ENCODE measurements around the gene CNOT8. TPM values are rescaled to one million over a fixed set of nuclear protein-coding genes. Genes with fewer than 3 reads are reported as not detected.
A peak's percentile ranks its signal among the peaks of the same experiment; 100 is the strongest.

Gene CNOT8
- total and polyA plus RNA-seq, 2 donors (not counting 3 experiments of a cell fraction or from before 2014, with no cell fraction given) = 42.6 to 53.7 TPM

DNA sequence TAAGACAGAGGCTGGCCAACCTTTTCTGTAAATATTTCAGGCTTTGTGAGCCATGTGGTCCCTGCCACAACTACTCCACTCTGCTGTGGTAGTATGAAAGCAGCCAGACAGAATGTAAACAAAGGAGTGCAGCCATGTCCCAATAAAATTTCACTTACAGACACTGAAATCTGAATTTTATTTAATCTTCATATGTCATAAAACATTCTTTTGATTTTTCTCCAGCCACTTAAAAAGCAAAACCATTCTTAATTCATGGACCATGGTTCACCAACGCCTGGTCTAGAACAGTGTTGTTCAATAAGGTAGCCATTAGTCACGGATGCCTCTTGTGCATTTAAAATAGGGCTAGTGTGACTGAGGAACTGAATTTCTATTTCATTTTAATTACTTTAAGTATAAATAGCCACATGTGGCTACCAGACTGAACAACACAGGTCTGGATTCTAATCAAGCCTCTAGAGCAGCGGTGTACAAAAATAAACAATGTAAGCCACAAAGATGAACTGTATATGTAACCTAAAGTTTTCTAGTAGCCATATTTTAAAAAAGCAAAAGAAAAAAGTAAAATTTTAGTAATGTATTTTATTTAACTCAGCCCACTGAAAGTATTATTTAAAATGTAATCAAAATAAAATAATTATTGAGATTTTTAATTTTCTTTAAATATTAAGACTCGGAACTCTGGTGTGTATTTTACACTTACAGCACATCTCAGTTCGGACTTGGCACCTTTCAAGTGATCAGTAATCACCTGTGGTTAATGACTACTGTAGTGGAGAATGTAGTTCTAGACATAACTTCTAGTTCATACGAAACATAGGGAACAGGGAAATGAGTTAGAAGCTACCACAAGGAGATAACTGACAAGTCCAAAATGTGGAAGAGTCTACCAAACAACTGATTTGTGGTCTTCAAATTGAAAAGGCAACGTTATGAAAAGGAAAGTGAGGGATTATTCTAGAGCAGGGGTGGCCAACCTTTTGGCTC, 65.3 kb downstream of the CNOT8 start:
- TF ChIP-seq JUN (IDR thresholded peaks at IDR 0.05; ENCODE audit: borderline replicate concordance, insufficient read depth, insufficient read length, low read depth) (no peak), POLR2A (IDR thresholded peaks at IDR 0.05; ENCODE audit: low read depth, low read length) (no peak), MYC (IDR thresholded peaks at IDR 0.05; ENCODE audit: low read depth, low read length) (no peak), POLR2AphosphoS5 (IDR thresholded peaks at IDR 0.05; ENCODE audit: insufficient read depth, low read depth, low read length) (no peak), EZH2 (IDR thresholded peaks at IDR 0.05; ENCODE audit: borderline replicate concordance, low read depth, low read length, severe bottlenecking) (no peak), FOS (IDR thresholded peaks at IDR 0.05; ENCODE audit: borderline replicate concordance, insufficient read depth, low read length) (no peak), GATA2 (IDR thresholded peaks at IDR 0.05; ENCODE audit: insufficient read depth, insufficient read length, low read depth, low read length) (no peak)
- TF ChIP-seq, protein P1, sequence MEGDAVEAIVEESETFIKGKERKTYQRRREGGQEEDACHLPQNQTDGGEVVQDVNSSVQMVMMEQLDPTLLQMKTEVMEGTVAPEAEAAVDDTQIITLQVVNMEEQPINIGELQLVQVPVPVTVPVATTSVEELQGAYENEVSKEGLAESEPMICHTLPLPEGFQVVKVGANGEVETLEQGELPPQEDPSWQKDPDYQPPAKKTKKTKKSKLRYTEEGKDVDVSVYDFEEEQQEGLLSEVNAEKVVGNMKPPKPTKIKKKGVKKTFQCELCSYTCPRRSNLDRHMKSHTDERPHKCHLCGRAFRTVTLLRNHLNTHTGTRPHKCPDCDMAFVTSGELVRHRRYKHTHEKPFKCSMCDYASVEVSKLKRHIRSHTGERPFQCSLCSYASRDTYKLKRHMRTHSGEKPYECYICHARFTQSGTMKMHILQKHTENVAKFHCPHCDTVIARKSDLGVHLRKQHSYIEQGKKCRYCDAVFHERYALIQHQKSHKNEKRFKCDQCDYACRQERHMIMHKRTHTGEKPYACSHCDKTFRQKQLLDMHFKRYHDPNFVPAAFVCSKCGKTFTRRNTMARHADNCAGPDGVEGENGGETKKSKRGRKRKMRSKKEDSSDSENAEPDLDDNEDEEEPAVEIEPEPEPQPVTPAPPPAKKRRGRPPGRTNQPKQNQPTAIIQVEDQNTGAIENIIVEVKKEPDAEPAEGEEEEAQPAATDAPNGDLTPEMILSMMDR (IDR thresholded peaks at IDR 0.05; ENCODE audit: extremely low read depth in 1 of 2, insufficient read depth in 1 of 2, low read depth in 1 of 2, low read length in 2 of 2) = no peak
- TF ChIP-seq, protein P2, sequence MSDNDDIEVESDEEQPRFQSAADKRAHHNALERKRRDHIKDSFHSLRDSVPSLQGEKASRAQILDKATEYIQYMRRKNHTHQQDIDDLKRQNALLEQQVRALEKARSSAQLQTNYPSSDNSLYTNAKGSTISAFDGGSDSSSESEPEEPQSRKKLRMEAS (IDR thresholded peaks at IDR 0.05; ENCODE audit: insufficient read depth, insufficient read length) = no peak
- H3K4me3 ChIP-seq (replicated peaks in 1 of 3; ENCODE audit: insufficient read depth in 1 of 3, low read depth in 1 of 3, low read length in 3 of 3) = no peak overlapping the region
- intact Hi-C loops (cut with micrococcal nuclease) = no loop called here
- no peaks in the 10 kb centered on the region for H3K9me3 ChIP-seq (replicated peaks; ENCODE audit: control insufficient read depth, insufficient read depth, low read length)
- no peak overlapping the region for H3K4me2 ChIP-seq (ENCODE audit: insufficient read depth, low read length)
- no TSS peak for BruUV-seq (replicated peaks)
- ChIA-PET CTCF (no interaction called here), POLR2A (no interaction called here)
- dilution Hi-C loops (cut with MboI; ENCODE audit: extremely low pct_ligation_motif_present, low sequenced_read_pairs) = no loop called here
- no peaks in the 10 kb centered on the region for H3K79me2 ChIP-seq (ENCODE audit: control insufficient read depth, insufficient read depth, low read length)
- H3K27me3 ChIP-seq (ENCODE audit: control insufficient read depth in 2 of 2, insufficient read depth in 2 of 2, low read length in 2 of 2) = no peaks in the 10 kb centered on the region
- no peaks in the 10 kb centered on the region for H3K9me1 ChIP-seq (replicated peaks; ENCODE audit: control insufficient read depth, extremely low read depth, insufficient read depth, low read length)
- FAIRE-seq (no peak), DNase-seq (ENCODE audit: low read depth, low spot score) (no peak)
- no peaks in the 10 kb centered on the region for H3K4me1 ChIP-seq (ENCODE audit: control insufficient read depth, extremely low read depth, insufficient read depth, low read length)
- H3K9ac ChIP-seq (replicated peaks; ENCODE audit: extremely low read depth, insufficient read depth, low read length) = no peak overlapping the region
- peaks cover 15% of the 10 kb centered on the region in 2 experiments for H3K36me3 ChIP-seq (ENCODE audit: control insufficient read depth in 2 of 2, extremely low read depth in 1 of 2, insufficient read depth in 2 of 2, low read length in 2 of 2)
- H3K27ac ChIP-seq (ENCODE audit: insufficient read depth, low read depth, low read length) = no peak overlapping the region
- no peaks in the 10 kb centered on the region for H4K20me1 ChIP-seq (replicated peaks; ENCODE audit: control insufficient read depth, extremely low read depth, insufficient read depth, low read length)
- H2AFZ ChIP-seq (ENCODE audit: low read depth, low read length) = no peak overlapping the region

MicroRNA genes within 50 kb of the gene (microRNA counts, 767-probe panel; counts per million panel counts)
- microRNA hsa-miR-378h = 723 counts per million, percentile 96 among the panel's probes with 10 or more counts

Small RNAs within 50 kb of the gene (microRNA-seq; reads per million reads assigned to microRNA genes)
- gene MIR378H (ENCODE audit: borderline number of aligned reads, borderline replicate concordance) = not detected

Small RNAs within 50 kb of the gene (small RNA-seq; reads per million reads assigned to genes)
- gene MIR378H (ENCODE audit: insufficient read depth, insufficient read length, low read depth, low replicate concordance) = not detected

Other genes with a start within 250 kb of the CNOT8 start
- gene LARP1, start 103.2 kb upstream of the CNOT8 start, total RNA-seq = 227 and 252 TPM in 2 replicates
- 57.1 and 70.4 TPM in 2 replicates for gene LARP1, start 103.2 kb upstream of the CNOT8 start, polyA plus RNA-seq
- gene FAXDC2, start 8.0 kb upstream of the CNOT8 start, total RNA-seq = 5.8 and 8.3 TPM in 2 replicates
- gene FAXDC2, start 8.0 kb upstream of the CNOT8 start, polyA plus RNA-seq = 12.0 and 13.4 TPM in 2 replicates
- gene GEMIN5, start 79.6 kb downstream of the CNOT8 start, total RNA-seq = 18.6 and 23.1 TPM in 2 replicates
- 6.1 and 7.2 TPM in 2 replicates for gene GEMIN5, start 79.6 kb downstream of the CNOT8 start, polyA plus RNA-seq
- gene MRPL22, start 82.4 kb downstream of the CNOT8 start, total RNA-seq = 90.8 and 112 TPM in 2 replicates
- gene MRPL22, start 82.4 kb downstream of the CNOT8 start, polyA plus RNA-seq = 65.6 and 66.9 TPM in 2 replicates
- gene KIF4B, start 155.1 kb downstream of the CNOT8 start, total RNA-seq = 0.14 and 0.44 TPM in 2 replicates
- 0.03 TPM in 1 of 2 replicates, not detected in the other for gene KIF4B, start 155.1 kb downstream of the CNOT8 start, polyA plus RNA-seq

Measured in endothelial cell of umbilical vein (primary cell).